Fibroblast of skin of back (primary cell): ENCODE data around the gene DMTF1.
"Not testable (repeated sequence)": the region's sequence is repeated elsewhere in the genome, so short reads cannot be mapped to it uniquely, and the experiment has no call there.

ENCODE experiments used
- DNase-seq: peaks from one replicate; pipeline ENCODE4 v3.0.0-alpha.2; 2013

DMTF1 gene

GRCh38 chr7:87225696-87226095 lies 73.4 kb downstream of the DMTF1 start:
- peak; percentile 52 for DNase-seq

GRCh38 chr7:87226495-87226894 lies 74.2 kb downstream of the DMTF1 start:
- DNase-seq = no peak

GRCh38 chr7:87231258-87231657 lies 79.0 kb downstream of the DMTF1 start:
- no peak for DNase-seq

DNA sequence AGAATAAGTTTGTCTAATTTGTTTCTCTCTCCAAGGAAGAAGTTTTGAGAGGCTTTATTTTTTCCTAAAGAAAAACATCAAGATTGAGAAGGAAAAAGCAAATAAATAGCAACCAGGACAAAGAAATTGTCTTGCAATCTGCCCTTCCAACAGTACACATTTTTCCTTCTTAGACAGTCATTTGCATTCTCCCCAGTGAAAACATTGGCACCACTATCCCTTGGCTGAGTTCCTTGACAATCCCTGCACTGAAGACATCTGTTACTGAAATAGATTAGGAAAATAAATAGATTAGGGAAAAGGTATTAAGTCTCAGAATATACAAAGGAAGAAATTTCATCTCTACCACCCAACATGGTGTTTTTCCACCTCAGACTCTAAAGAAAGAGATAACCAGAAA lies 79.5 kb downstream of the DMTF1 start:
- no peak for DNase-seq

DNA sequence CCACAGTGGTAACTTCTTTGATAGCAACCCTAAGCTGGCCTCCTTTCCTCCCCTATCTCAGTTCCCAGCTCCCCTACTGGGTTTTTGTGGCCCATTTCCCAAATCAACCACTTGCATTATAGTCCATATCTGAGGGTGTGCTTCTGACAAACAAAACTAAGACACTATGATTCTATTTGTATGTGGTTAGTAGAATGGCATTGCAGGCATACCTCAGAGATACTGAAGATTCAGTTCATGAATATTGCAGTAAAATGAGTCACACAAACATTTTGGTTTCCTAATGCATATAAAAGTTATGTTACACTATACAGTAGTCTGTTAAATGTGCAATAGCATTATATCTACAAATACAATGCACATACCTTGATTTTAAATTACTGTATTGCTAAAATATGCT lies 82.7 kb downstream of the DMTF1 start:
- peak; percentile 41 for DNase-seq

GRCh38 chr7:87238464-87239051 lies 86.3 kb downstream of the DMTF1 start:
- DNase-seq = not testable (repeated sequence)

GRCh38 chr7:87245671-87246070 lies 93.4 kb downstream of the DMTF1 start:
- DNase-seq = not testable (repeated sequence)
